NCI-H446 treated with DMSO at 0.1 percent for 48 hours (cell line): Measurements from ENCODE around the gene ATM.
"Not testable (repeated sequence)": the region's sequence is repeated elsewhere in the genome, so short reads cannot be mapped to it uniquely, and the experiment has no call there.

Source experiments
- DNase-seq: peaks from one replicate; lab custom pipeline; 2025; lab: John Stamatoyannopoulos, UW

The ATM gene

DNA sequence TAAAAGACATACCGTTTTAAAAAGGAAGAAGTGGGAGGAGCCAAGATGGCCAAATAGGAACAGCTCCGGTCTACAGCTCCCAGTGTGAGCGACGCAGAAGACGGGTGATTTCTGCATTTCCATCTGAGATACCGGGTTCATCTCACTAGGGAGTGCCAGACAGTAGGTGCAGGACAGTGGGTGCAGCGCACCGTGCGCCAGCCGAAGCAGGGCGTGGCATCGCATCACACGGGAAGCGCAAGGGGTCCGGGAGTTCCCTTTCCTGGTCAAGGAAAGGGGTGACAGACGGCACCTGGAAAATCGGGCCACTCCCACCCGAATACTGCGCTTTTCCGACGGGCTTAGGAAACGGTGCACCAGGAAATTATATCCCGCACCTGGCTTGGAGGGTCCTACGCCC, 150.6 kb downstream of the ATM start:
- DNase-seq = not testable (repeated sequence)

DNA sequence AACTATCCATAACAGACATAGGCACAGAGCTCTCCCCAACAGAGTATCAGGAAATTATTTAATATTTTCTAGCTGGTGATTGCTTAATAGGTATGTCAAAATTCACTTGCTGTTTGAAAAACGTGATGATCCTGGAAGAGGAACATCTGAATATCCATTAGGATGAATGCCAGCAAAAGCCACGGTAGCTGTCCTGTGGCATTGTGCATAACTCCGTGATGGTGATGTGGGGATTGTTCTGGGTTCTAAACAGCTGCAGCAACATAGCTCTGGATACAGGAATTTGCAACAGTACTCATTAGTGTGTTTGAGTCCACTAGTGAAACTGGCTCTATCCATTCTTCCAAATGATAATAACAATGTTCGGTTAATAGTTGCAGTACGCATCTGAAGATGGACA, 165.7 kb downstream of the ATM start:
- no peak for DNase-seq

DNA sequence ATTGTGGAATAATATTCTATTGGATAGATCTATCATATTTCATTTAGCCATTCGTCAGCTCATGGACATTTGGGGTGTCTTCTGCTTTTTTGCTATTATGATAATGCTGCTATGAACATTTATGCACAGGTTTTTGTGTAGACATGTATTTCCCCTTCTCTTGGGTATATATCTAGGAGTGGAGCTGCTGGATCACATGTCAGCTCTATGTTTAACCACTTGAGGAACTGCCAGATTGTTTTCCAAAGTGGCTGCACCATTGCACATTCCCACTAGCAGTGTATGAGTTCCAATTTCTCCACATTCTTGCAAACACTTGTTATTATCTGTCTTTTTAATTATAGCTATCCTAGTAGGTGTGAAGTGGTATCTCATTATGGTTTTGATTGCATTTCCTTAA, 169.5 kb downstream of the ATM start:
- no peak for DNase-seq

- DNase-seq = no peak
Observed at GRCh38 chr11:108393046-108393445, 170.2 kb downstream of the ATM start.

GRCh38 chr11:108394744-108395284, 171.9 kb downstream of the ATM start:
- DNase-seq = no peak

- DNase-seq = not testable (repeated sequence)
Observed at GRCh38 chr11:108396672-108397071, 173.8 kb downstream of the ATM start.

DNA sequence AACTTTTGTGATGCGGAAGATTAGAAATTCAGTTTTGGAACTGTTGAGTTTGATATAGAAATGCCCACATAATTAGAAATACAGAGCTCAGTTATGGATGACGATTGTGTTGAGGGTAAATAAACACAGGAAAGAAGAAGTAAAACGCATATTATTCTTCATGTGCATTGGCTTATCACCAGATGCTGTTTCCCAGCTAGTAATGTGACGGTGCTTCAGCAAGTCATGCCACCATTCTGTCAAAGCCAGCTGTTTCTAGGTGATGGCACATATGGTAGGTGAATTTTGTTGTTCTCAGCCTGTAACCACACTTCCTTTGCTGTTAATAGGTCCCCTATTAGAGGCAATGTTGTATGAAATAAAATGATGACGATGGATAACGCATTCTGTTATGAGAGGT, 175.6 kb downstream of the ATM start:
- no peak for DNase-seq

- DNase-seq = no peak
Observed at GRCh38 chr11:108402241-108402640, 179.4 kb downstream of the ATM start.

DNA sequence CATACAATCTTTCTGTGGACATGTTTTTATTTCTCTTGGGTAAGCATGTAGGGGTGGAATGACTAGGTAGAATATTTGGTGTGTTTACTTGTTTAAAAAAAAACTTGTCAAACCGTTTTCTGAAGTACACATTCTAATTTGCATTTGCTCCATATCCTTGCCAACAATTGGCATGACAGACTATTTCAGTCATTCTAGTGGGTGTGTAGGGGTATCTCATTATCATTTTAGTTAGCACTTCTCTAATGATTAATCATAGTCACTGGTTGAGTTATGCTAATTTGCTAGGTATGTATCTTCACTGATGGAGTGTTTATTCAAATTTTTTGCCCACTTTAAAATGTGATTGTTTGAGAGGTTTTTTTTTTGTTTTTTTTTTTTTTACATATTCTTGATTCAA, 180.2 kb downstream of the ATM start:
- no peak for DNase-seq

DNA sequence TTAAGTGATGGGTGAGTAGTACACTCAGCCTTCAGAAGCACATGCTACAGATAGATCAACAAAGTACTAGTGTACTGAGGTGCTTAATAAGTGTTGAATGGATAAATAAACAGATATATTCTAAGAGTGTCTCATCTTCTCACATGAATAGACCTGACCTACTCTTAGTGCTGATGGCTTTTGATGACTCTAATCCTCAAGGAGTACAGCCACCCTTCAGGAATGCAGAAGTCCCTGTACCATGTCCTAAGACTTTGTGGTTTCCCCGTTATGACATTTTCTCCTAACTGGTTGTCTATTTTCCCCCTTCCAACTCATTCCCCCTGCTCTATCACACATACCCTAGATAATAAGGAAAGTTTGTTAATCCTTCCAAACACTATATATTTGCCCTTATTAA, 182.8 kb downstream of the ATM start:
- DNase-seq = no peak

- no peak for DNase-seq
Observed at GRCh38 chr11:108414958-108415357, 192.1 kb downstream of the ATM start.

DNA sequence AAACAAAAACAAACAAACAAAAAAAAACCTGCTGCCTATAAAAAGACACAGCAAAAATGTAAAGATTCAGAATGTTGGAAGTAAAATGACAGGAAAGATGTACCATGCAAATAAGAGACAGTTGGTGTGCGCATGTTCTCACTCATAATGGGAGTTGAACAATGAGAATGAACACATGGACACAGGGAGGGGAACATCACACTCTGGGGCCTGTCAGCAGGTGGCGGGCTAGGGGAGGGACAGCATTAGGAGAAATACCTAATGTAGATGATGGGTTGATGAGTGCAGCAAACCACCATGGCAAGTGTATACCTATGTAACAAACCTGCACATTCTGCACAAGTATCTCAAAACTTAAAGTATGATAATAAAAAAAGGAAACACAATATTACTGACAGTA, 194.7 kb downstream of the ATM start:
- DNase-seq = not testable (repeated sequence)
